H1 (cell line): ENCODE data around the gene CACNA2D3. TPM values are rescaled to one million over a fixed set of nuclear protein-coding genes. Genes with fewer than 3 reads are reported as not detected.

Experiments used
- CBX8 ChIP-seq: fragments of 300-800, 300-1000 bp; sonication (generic); IDR thresholded peaks from 2 replicates; pipeline ENCODE4 v1.7.1; 2016; ENCODE audit warnings: low read depth, low read length, borderline replicate concordance
- CREB1 ChIP-seq: IDR thresholded peaks from 2 replicates; pipeline ENCODE4 v1.6.1; 2012; ENCODE audit warnings: inconsistent platforms
- KDM1A ChIP-seq: fragments of 200-600, 300-600 bp; sonication (generic); IDR thresholded peaks from 2 replicates; pipeline ENCODE4 v1.7.1; 2016; ENCODE audit warnings: mild to moderate bottlenecking, low read length, borderline replicate concordance
- NRF1 ChIP-seq: IDR thresholded peaks from 2 replicates; pipeline ENCODE4 v1.6.1; 2011; ENCODE audit warnings: mild to moderate bottlenecking, low read depth, low read length, improper control_type of control experiment
- RXRA ChIP-seq: IDR thresholded peaks from 2 replicates; pipeline ENCODE4 v1.6.1; 2011; ENCODE audit warnings: low read depth, mild to moderate bottlenecking, low read length, moderate library complexity; ENCODE audit not compliant: insufficient read depth
- polyA plus RNA-seq, 7 experiments: library from polyadenylated mRNA; depleted of rRNA in 3 of 7; stranded (reverse) in 5 of 7; unstranded in 2 of 7; fragments of >200 nt in 5 of 7; fragments of 200-250 nt in 2 of 7; gene quantifications; 1 replicate in 5 of 7; 2 replicates in 1 of 7; 4 replicates in 1 of 7; pipeline versions ENCODE4 v1.2.1 to v1.2.3, GENCODE V29; 2011 to 2013; ENCODE audit warnings: missing spikeins in 2 of 7, mixed read lengths in 2 of 7
- total RNA-seq: library from RNA; stranded (reverse); fragmentation: NEBNext Ultra II Directional; extraction: Animal tissue kit (Norgen Biotek cat#: 25700); gene quantifications from 2 replicates; pipeline ENCODE4 v1.2.1, GENCODE V29; 2021

CACNA2D3 gene
- total and polyA plus RNA-seq, 2 of the 8 experiments (the other 6 are each of a cell fraction or from before 2014, with no cell fraction given): 1.5 to 1.8 TPM

- TF ChIP-seq CBX8 (no peak), CREB1 (no peak), RXRA (no peak), NRF1 (no peak), KDM1A (no peak)
Measured at GRCh38 chr3:54845011-54845410, 722.7 kb downstream of the CACNA2D3 start (continued).
